ENCODE data around the gene CUL2.

DNA sequence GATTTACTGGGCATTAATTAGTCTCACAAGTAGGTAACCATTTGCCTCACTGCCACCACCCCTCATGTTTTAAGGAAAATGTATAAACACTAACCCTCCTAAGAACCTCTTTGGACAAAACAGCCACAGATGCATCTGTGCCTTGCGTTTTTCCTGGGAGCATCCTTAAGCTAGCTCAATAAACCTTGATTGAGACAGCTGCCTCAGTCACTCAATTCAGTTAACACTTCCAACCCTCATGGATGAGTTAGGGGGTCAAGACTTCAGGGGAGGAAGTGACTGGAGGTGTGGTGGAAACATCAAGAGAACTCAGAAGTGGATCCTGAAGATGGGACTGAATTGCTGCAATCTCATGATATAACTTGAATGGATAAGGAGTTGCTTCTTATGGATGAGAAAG is 31.5 kb downstream of the CUL2 start:
- TF ChIP-seq POLR2AphosphoS5 (IDR thresholded peaks at IDR 0.05; ENCODE audit: low read depth, low read length) (no peak), YY1 (IDR thresholded peaks at IDR 0.05; ENCODE audit: extremely low read depth, insufficient replicate concordance, low read depth, low read length) (no peak), ZNF274 (IDR thresholded peaks at IDR 0.05; ENCODE audit: low read depth, low read length) (no peak), TCF7L2 (IDR thresholded peaks at IDR 0.05; ENCODE audit: borderline replicate concordance, extremely low read depth, insufficient read depth, insufficient read length) (no peak), POLR2A (IDR thresholded peaks at IDR 0.05; ENCODE audit: borderline replicate concordance, extremely low read depth, insufficient read depth, insufficient read length) (no peak), SP1 (IDR thresholded peaks at IDR 0.05; ENCODE audit: low read depth) (no peak)
- TF ChIP-seq, protein P1, sequence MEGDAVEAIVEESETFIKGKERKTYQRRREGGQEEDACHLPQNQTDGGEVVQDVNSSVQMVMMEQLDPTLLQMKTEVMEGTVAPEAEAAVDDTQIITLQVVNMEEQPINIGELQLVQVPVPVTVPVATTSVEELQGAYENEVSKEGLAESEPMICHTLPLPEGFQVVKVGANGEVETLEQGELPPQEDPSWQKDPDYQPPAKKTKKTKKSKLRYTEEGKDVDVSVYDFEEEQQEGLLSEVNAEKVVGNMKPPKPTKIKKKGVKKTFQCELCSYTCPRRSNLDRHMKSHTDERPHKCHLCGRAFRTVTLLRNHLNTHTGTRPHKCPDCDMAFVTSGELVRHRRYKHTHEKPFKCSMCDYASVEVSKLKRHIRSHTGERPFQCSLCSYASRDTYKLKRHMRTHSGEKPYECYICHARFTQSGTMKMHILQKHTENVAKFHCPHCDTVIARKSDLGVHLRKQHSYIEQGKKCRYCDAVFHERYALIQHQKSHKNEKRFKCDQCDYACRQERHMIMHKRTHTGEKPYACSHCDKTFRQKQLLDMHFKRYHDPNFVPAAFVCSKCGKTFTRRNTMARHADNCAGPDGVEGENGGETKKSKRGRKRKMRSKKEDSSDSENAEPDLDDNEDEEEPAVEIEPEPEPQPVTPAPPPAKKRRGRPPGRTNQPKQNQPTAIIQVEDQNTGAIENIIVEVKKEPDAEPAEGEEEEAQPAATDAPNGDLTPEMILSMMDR (IDR thresholded peaks at IDR 0.05 in 2 of 3, conservative IDR thresholded peaks at IDR 0.05 in 1 of 3; ENCODE audit: borderline replicate concordance in 1 of 3, insufficient read depth in 1 of 3, low read depth in 2 of 3, low read length in 2 of 3), result no peak

Measured in HCT116 (cell line).